Measurements from ENCODE around the gene DPM3. TPM values are rescaled to one million over a fixed set of nuclear protein-coding genes. Genes with fewer than 3 reads are reported as not detected.

The DPM3 gene
- total and polyA plus RNA-seq, 2 experiments from 2014 or later: 13.6 to 71.4 TPM

- no peak for ATAC-seq
- no peak overlapping the region for H3K4me2 ChIP-seq
- no peak overlapping the region for H3K4me3 Mint-ChIP-seq
These were observed 37.6 kb upstream of the DPM3 start for GRCh38 chr1:155177918-155178281.

More at GRCh38 chr1:155177918-155178281, 37.6 kb upstream of the DPM3 start:
- Histone ChIP-seq H3K27ac (ENCODE audit: low read depth) (no peak overlapping the region), H3K36me3 (ENCODE audit: insufficient read depth) (peaks cover 20% of the 10 kb centered on the region; the same call in 1 of the 2 replicates), H3K9me2 (ENCODE audit: insufficient read depth) (no peaks in the 10 kb centered on the region), H3K4me3 (no peak overlapping the region), H4K20me1 (replicated peaks; ENCODE audit: insufficient read depth) (no peaks in the 10 kb centered on the region), H3F3A (replicated peaks; ENCODE audit: low read depth) (peaks cover 11% of the 10 kb centered on the region), H3K79me2 (replicated peaks; ENCODE audit: insufficient read depth) (0 out of 2 replicates have a peak, but pooled peaks cover 3% of the 10 kb centered on the region), H3K27me3 (ENCODE audit: insufficient read depth) (no peaks in the 10 kb centered on the region), H3K4me1 (ENCODE audit: insufficient read depth) (peaks cover 10% of the 10 kb centered on the region; the same call in 1 of the 2 replicates), H2AFZ (no peak overlapping the region)
- H3K36me3 Mint-ChIP-seq (ENCODE audit: low read depth): peaks cover 49% of the 10 kb centered on the region
- TF ChIP-seq POLR2AphosphoS5 (IDR thresholded peaks at IDR 0.05; ENCODE audit: low read depth) (no peak), REST (IDR thresholded peaks at IDR 0.05; ENCODE audit: unreplicated experiment) (no peak), ETS1 (IDR thresholded peaks at IDR 0.05) (no peak), EZH2phosphoT487 (IDR thresholded peaks at IDR 0.05; ENCODE audit: unreplicated experiment) (no peak), ZNF331 (CRISPR knock-in tag; IDR thresholded peaks at IDR 0.05; ENCODE audit: low read depth) (no peak), ZNF114 (CRISPR knock-in tag; IDR thresholded peaks at IDR 0.05) (no peak), ZNF462 (CRISPR knock-in tag; IDR thresholded peaks at IDR 0.05) (no peak), JUNB (IDR thresholded peaks at IDR 0.05; ENCODE audit: unreplicated experiment) (no peak), NANOG (IDR thresholded peaks at IDR 0.05; ENCODE audit: borderline replicate concordance) (no peak), CREB1 (CRISPR knock-in tag; IDR thresholded peaks at IDR 0.05; ENCODE audit: low read depth) (no peak), STAT1 (IDR thresholded peaks at IDR 0.05; ENCODE audit: unreplicated experiment) (no peak)
- H3K9me3 Mint-ChIP-seq: peaks cover 4% of the 10 kb centered on the region; the same call in 2 of the 3 replicates
- H3K4me1 Mint-ChIP-seq: peaks cover 17% of the 10 kb centered on the region
- no peak for DNase-seq (ENCODE audit: low spot score)
- H3K27ac Mint-ChIP-seq: no peak overlapping the region
- H3K27me3 Mint-ChIP-seq (ENCODE audit: insufficient read depth, low read depth, poor library complexity): peaks cover 18% of the 10 kb centered on the region
